AML-193 (cell line): ENCODE measurements around the gene TKT.
A peak's percentile ranks its signal among the peaks of the same experiment; 100 is the strongest.

Source experiments
- DNase-seq, 2 experiments: peaks; one replicate each; lab custom pipeline; 2025; lab: John Stamatoyannopoulos, UW

The TKT gene

GRCh38 chr3:53198256-53198977 lies 57.4 kb downstream of the TKT start:
- DNase-seq = no peak

DNA sequence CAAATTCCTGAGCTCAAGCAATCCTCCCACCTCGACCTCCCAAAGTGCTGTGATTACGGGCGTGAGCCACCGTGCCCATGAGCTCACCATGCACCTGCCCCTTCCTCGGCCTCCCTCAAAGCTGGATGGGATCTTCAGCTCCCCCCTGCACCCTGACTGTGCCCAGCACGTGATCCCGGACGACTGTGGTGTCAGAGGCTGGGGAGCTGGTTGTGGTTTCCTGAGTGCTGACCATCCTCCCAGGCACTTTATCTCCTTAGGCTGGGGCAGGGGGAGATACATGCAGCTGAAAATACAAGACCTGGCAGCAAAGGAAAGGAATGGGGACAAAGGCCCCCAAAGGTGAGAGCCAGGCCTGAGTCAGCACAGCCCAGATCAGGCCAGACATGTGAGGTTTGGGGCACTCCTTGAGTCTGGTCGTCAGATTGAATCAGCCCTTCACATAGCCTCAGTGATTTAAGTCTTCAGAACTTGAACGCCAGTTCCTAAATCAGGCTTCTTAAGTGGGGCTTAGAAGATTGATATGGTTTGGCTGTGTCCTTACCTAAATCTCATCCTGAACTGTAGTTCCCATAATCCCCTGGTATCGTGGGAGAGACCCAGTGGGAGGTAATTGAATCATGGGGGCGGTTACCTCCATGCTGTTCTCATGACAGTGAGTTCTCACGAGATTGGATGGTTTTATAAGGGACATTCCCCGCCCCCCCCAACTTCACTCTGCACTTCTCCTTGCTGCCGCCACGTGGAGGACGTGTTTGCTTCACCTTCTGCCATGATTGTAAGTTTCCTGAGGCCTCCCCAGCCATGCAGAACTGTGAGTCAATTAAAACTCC lies 59.0 kb downstream of the TKT start:
- DNase-seq = peak in 1 of 2 experiments; percentile 26

- DNase-seq = peak; percentile 30 to 37
Measured at GRCh38 chr3:53195602-53196574, 59.9 kb downstream of the TKT start.

DNA sequence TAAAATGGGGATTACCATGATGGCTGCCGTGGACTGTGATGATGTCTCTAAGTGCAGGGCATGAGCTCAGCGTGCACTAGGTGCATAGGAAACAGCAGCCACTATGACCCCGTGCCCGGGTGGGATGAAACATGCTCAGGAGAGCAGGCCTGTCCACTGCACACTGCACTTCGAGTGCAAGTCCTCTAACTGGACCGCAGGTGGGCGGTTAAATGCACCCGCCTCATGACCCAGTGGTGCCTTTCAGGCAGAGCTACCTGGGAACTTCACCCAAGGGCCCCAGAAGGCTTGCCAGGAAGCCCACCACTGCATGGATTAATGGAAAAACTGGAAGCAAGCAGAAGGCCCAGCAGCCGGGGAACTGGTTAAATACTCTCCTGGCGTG lies 60.8 kb downstream of the TKT start:
- DNase-seq = no peak

- DNase-seq = no peak
Measured at GRCh38 chr3:53194210-53195065, 61.4 kb downstream of the TKT start.

DNA sequence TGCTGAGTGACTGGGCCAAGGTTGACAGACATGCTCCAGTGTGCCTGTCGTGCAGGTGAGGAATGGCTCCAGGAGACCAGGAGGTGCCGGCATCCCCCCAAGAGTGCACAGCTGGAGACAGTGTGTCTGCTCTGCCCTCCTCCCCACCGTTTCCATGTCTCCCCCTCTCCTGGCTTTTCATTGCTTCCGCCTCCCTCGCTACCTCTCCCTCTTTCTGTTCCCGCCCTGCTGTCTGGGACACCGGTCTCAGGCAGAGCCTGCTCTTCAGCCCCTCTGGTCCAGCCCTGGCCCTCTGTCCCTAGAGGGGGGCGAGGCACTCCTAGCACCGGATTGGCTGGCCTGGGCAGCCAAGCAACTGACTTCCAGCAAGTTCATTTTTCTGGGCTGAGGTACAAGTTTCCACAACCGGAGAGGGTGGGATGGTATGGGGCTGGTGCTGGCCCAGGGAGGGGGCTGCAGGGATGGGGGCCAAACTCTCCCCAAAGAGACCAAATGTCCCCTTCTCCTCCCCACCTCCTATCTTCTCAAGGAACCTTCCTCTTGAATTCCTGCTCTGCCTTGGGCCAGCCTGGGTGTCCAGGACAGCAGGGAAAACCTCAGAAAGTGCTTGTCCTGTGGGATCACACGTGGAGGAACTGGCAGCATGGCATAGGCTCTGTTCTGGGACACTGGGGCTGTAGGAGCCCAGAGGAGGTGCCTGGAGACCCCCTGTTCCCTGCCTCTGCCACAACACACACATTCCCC lies 62.2 kb downstream of the TKT start:
- no peak for DNase-seq

DNA sequence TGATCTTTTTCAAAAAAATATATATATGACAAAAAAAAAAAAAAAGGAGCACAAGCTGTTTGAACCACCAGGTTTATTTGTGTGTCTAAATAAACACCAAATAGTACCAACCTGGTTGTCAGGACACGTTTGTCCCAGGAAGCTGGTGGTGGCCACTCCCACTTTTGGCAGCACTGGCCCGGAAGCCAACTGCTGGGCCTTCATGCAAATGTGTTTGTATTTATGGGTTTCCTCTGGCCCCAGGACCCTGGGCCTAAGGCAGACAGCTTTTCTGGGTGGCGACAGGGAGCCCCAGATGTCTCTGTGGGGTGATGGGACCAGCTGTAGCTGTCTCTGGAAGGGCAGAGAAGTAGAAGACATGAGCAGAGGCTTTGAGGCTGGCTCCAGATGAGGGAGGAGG lies 63.2 kb downstream of the TKT start:
- no peak for DNase-seq

- DNase-seq = no peak
Measured at GRCh38 chr3:53191836-53192480, 63.9 kb downstream of the TKT start.

- no peak for DNase-seq
Measured at GRCh38 chr3:53190659-53191058, 65.2 kb downstream of the TKT start.

DNA sequence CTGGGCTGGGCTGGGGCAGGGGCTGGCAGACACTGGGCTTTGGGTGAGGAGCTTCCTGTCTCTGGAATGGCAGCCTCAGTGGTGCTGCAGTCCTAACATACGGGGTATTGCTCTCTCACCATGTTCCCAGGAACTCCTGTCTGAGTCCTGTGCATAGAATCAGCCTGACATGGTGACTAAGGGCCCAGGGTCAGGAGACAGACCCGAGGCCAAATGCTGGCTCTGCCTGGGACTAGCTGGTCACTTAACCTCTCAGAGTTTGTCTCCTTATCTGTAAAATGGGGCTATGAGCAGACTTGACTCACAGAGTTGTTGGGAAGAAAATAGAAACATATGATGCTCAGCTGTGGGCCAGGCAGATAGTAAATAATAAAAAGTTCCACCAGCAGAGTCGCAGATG lies 66.5 kb downstream of the TKT start:
- DNase-seq = no peak

GRCh38 chr3:53188720-53189119 lies 67.1 kb downstream of the TKT start:
- no peak for DNase-seq

DNA sequence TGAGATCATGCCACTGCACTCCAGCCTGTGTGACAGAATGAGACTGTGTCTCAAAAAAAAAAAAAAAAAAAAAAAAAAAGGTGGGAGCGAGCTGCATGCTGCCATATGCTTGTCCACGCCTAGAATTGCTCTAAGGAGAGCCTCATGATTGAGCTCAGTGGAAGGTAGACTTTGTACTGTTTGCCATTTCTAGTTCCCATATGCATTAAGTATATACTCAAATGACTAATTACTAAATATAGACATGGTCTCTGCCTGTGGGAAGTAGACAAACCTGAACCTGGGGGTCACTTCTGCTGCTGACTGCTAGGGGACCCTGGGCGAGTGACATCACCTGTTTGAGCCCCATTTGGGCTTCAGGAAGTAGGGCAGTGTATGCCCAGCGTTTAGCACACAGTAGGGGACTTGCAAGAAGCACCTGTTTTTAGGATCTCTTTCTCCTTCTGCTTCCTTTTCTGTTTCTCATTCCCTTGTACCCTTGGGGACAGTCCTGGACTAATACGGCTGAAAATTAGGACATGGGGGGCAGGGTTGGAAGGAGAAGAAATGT lies 67.6 kb downstream of the TKT start:
- DNase-seq = no peak

GRCh38 chr3:53187430-53187829 lies 68.4 kb downstream of the TKT start:
- no peak for DNase-seq

DNA sequence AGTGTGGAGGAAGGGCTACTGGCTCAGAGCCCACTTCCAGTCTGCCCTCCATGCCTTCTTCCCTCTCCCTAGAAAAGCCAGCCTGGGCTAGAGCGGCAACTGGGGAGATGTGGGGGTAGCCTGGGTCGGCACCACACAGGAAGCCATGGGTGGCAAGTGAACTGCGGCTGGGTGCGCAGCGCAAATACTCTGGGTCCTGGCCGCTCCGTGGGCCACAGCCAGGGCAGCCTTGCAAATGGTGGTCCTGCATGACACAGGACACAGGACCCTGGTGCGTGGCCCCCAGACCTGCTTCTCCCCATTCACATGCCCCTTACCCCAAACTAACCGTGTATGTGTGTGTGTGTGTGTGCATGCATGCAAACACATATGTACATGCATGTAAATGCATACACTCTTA lies 69.1 kb downstream of the TKT start:
- DNase-seq = no peak

- DNase-seq = no peak
Measured at GRCh38 chr3:53185761-53186465, 69.9 kb downstream of the TKT start.

DNA sequence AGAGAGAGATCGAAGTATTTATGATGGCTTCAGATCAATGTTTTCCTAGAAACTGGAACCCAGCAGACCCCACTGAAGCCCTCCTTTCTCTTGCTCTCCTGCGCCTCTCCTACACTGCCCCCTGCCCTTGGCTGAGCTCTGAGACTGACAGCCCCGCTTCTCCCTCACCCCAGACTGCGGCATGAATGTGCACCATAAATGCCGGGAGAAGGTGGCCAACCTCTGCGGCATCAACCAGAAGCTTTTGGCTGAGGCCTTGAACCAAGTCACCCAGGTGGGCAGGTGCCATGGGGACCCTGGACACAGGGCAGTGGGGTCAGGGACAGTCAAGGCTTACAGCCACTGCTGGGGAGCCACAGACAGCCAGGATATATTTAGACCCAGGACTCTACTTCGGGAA lies 71.1 kb downstream of the TKT start:
- DNase-seq = no peak

DNA sequence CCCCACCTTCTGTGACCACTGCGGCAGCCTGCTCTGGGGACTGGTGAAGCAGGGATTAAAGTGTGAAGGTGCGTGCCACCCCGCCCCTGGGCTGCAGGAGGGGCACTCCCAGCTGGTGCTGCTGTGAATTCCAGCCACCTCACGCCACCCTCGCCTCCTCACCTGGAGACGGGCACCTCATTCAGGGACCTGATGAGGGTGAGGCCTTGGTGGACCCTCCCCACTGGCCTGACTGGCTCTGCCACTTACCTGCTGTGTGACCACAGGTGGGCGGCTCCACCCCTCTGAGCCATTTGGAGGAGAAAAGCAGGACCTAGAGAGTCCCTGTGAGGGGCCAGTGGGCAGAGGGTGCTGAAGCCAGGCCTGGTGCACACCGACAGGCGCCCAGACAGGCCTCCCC lies 72.3 kb downstream of the TKT start:
- no peak for DNase-seq

GRCh38 chr3:53182764-53183355 lies 73.0 kb downstream of the TKT start:
- DNase-seq = no peak

GRCh38 chr3:53181528-53181927 lies 74.3 kb downstream of the TKT start:
- no peak for DNase-seq
